Measurements from ENCODE around the gene RAD52. TPM values are rescaled to one million over a fixed set of nuclear protein-coding genes. Genes with fewer than 3 reads are reported as not detected.

RAD52 gene
- total and polyA plus RNA-seq, 2 donors (not counting 1 experiment from before 2014, with no cell fraction given), result 22.9 to 27.6 TPM

DNA sequence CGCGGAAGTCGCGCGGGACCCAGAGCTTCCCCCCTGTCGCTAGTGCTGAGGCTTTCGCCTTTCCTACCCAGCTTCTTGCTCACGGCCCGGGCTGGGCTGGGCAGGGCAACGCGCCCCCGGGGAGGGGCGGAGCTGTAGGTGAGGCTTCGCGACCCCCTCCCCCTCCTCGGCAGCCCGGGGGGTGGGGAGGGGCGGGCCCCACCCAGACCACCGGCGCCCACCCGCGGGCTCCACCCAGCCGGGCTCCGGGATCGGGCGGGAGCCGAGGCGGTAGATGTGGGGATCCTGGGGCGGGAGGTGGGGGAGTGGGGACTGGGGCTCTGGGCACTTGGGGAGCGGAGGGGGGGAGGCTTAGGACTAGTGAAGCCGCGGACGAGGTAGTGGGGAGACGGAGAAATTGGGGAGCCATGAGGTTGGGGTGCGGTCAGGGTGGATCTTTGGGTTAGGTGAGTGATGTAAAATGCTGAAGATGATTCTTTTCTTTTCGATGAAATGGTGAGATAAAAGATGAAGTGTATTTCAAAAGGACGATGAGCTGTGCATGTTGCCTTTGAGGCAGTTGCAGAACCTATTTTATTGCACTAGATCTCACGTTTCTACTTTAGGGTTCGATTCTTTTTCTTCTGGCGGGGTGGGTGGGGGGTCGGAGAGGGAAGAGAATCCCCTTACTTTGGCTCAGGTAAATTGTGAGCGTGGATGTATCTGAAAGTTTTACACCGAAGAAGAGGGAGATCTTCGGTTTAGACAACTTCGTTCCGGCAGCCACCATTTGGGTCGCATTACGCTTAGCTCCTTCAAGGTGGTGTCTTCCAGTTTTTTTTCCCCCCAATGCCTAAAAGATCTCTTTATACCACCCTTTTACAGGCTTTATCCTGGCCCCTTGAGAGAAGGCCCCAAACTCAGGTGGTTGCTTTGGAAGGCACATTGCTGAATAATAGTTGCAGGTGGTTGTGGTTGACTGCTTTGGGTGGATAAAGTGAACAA lies 42.1 kb upstream of the RAD52 start:
- Histone ChIP-seq H3K36me3 (replicated peaks in 1 of 2; ENCODE audit: control extremely low read depth in 1 of 2, control insufficient read depth in 1 of 2, extremely low read depth in 1 of 2, insufficient read depth in 2 of 2, low read length in 1 of 2) (no peaks in the 10 kb centered on the region), H3K9me3 (ENCODE audit: control extremely low read depth in 1 of 3, control insufficient read depth in 2 of 3, insufficient read depth in 1 of 3, low read length in 2 of 3) (no peaks in the 10 kb centered on the region), H2AFZ (ENCODE audit: insufficient read depth, low read depth, low read length, poor library complexity, severe bottlenecking) (peak overlapping the region; percentile 99), H3K4me2 (replicated peaks; ENCODE audit: low read depth, low read length, poor library complexity, severe bottlenecking) (peak overlapping the region; percentile 93), H4K20me1 (ENCODE audit: control insufficient read depth, insufficient read depth, low read length, poor library complexity, severe bottlenecking) (no peaks in the 10 kb centered on the region), H3K27ac (ENCODE audit: low read length in 2 of 2) (peak overlapping the region; percentile 54 to 90), H3K79me2 (ENCODE audit: control insufficient read depth, insufficient read depth, low read length) (peaks cover 42% of the 10 kb centered on the region), H3K27me3 (replicated peaks in 1 of 4; ENCODE audit: control extremely low read depth in 1 of 4, control insufficient read depth in 3 of 4, insufficient read depth in 4 of 4, low read length in 3 of 4) (no peaks in the 10 kb centered on the region), H3K4me3 (ENCODE audit: control extremely low read depth in 1 of 5, extremely low read depth in 1 of 5, insufficient read depth in 1 of 5, low read depth in 2 of 5, low read length in 4 of 5) (peak overlapping the region; percentile 14 to 97 (median 88)), H3K9ac (ENCODE audit: low read length) (peak overlapping the region; percentile 95), H3K4me1 (ENCODE audit: control insufficient read depth in 2 of 2, insufficient read depth in 2 of 2, low read length in 2 of 2) (peaks cover 16 to 18% of the 10 kb centered on the region in 2 donors)
- no peak for TF ChIP-seq CTCF (IDR thresholded peaks at IDR 0.05)
- no peak for TF ChIP-seq EZH2 (IDR thresholded peaks at IDR 0.05; ENCODE audit: borderline replicate concordance, insufficient read depth, low read depth, low read length, poor library complexity, severe bottlenecking)
- H3K4me1 Mint-ChIP-seq, result peaks cover 24% of the 10 kb centered on the region
- H3K4me3 Mint-ChIP-seq, result peak overlapping the region; percentile 98
- no peaks in the 10 kb centered on the region for H3K9me3 Mint-ChIP-seq (ENCODE audit: insufficient read depth)
- peak; percentile 60 for ATAC-seq (ENCODE audit: low read depth)
- CTCF ChIA-PET, result interaction anchor here (1.5 to 4.1 kb wide), 2 partner anchors 41 to 101 kb away, joined by 4 to 31 read pairs; partner anchors contain the start of gene RAD52
- DNase-seq, result no peak
- WGBS (ENCODE audit: insufficient coverage), result 7% methylated on average over 36 of the region's 48 CpGs
- peak overlapping the region; percentile 97 for H3K27ac Mint-ChIP-seq
- H3K27me3 Mint-ChIP-seq, result no peaks in the 10 kb centered on the region
- intact Hi-C loops (cut with micrococcal nuclease), result loop anchor here (1.0 to 5.0 kb wide), 4 partner anchors 42 to 603 kb away; partner anchors contain the start of genes CCDC77, FBXL14, RAD52 and WNK1
- POLR2A ChIA-PET, result interaction anchor here (0.7 to 2.9 kb wide), 5 partner anchors 40 to 594 kb away, joined by 3 to 27 read pairs (median 4); partner anchors contain the start of gene RAD52
